HCT116 (cell line): ENCODE results near the gene TM9SF2. TPM values are rescaled to one million over a fixed set of nuclear protein-coding genes. Genes with fewer than 3 reads are reported as not detected.

Source experiments
- ATAC-seq: fragments of 200-7000 bp; cut with Tn5 transposase; 2 replicates; pipeline ENCODE4 v1.9.1; 2020; ENCODE audit warnings: mild to moderate bottlenecking, moderate library complexity
- BruUV-seq: library from RNA; stranded (reverse); fragments of 400-500 nt; replicated peaks from 2 replicates; lab custom pipeline; 2021; lab: Mats Ljungman, UMichigan
- CTCF ChIA-PET: fragments of 300-600 bp; sonication (Branson Sonifier 250); formaldehyde crosslinking; loops from one replicate; lab custom pipeline; 2021; ENCODE audit warnings: antibody characterized with exemption; lab: Charles Lee
- POLR2A ChIA-PET: fragments of 300-600, 350-600 bp; sonication (Branson Sonifier 250); formaldehyde crosslinking; loops from one replicate; lab custom pipeline; 2021; ENCODE audit warnings: antibody characterized with exemption; lab: Charles Lee
- RAD21 ChIA-PET, 2 experiments: fragments of 300-600 bp; sonication (Branson Sonifier 250); formaldehyde crosslinking; loops; one replicate each; lab custom pipeline; 2023; ENCODE audit warnings: low total read pairs in 2 of 2; ENCODE audit not compliant: uncharacterized antibody in 2 of 2, unreplicated experiment in 2 of 2, low non-redundant PET in 1 of 2; lab: Charles Lee
- DNase-seq: peaks from one replicate; pipeline ENCODE4 v3.0.0-alpha.2; 2010; ENCODE audit warnings: low read depth, low spot score
- H2AFZ ChIP-seq: fragments of 200-600 bp; shearing (Covaris generic), sonication (generic); 2 replicates; pipeline ENCODE4 v1.6.1; 2017; ENCODE audit warnings: low read depth, mixed run types, mixed read lengths, antibody characterized with exemption, low read length; ENCODE audit not compliant: poor library complexity, severe bottlenecking
- H3K27ac ChIP-seq: 2 replicates; pipeline ENCODE4 v1.5.1; 2012; ENCODE audit warnings: low read depth, low read length
- H3K27me3 ChIP-seq: fragments of 200-600 bp; sonication (generic); 2 replicates; pipeline ENCODE4 v1.6.1; 2016; ENCODE audit warnings: mixed run types, low read length, mixed read lengths; ENCODE audit not compliant: insufficient read depth
- H3K36me3 ChIP-seq, 2 experiments: fragments of 200-500 bp in 1 of 2; fragments of 200-600 bp in 1 of 2; sonication (Bioruptor generic) in 1 of 2; sonication (generic) in 1 of 2; 2 replicates each; pipeline versions ENCODE4 v1.5.1 to v1.6.1; 2014 to 2016; ENCODE audit warnings: low read length in 2 of 2, inconsistent platforms in 1 of 2, mixed read lengths in 1 of 2, mixed run types in 1 of 2; ENCODE audit not compliant: insufficient read depth in 2 of 2, control insufficient read depth in 1 of 2
- H3K4me1 ChIP-seq, 2 experiments: fragments of 200-600 bp in 1 of 2; sonication (generic) in 1 of 2; 2 replicates each; pipeline versions ENCODE4 v1.5.1 to v1.6.1; 2012 to 2017; ENCODE audit warnings: low read length in 2 of 2, inconsistent platforms in 1 of 2, mild to moderate bottlenecking in 1 of 2, mixed read lengths in 1 of 2, mixed run types in 1 of 2, moderate library complexity in 1 of 2; ENCODE audit not compliant: insufficient read depth in 2 of 2, control insufficient read depth in 1 of 2
- H3K4me2 ChIP-seq: fragments of 200-600 bp; sonication (generic); 2 replicates; pipeline ENCODE4 v1.6.1; 2017; ENCODE audit warnings: mixed run types, low read length, mixed read lengths
- H3K4me3 ChIP-seq, 2 experiments: fragments of 200-600 bp in 1 of 2; sonication (generic) in 1 of 2; replicated peaks in 1 of 2; 2 replicates each; pipeline ENCODE4 v1.5.1; 2011 to 2016; ENCODE audit warnings: low read length in 2 of 2, control low read depth in 1 of 2, low read depth in 1 of 2, mild to moderate bottlenecking in 1 of 2, mixed read lengths in 1 of 2, mixed run types in 1 of 2
- H3K79me2 ChIP-seq: fragments of 200-600 bp; sonication (generic); 2 replicates; pipeline ENCODE4 v1.6.1; 2017; ENCODE audit warnings: mild to moderate bottlenecking, mixed run types, low read length, moderate library complexity, mixed read lengths; ENCODE audit not compliant: insufficient read depth
- H3K9ac ChIP-seq: fragments of 200-600 bp; sonication (generic); 2 replicates; pipeline ENCODE4 v1.6.1; 2016; ENCODE audit warnings: low read length, mixed read lengths
- H3K9me2 ChIP-seq: fragments of 200-600 bp; sonication (generic), shearing (Covaris generic); 2 replicates; pipeline ENCODE4 v1.6.1; 2017; ENCODE audit warnings: mixed run types, mild to moderate bottlenecking, moderate library complexity; ENCODE audit not compliant: insufficient read depth
- H3K9me3 ChIP-seq, 2 experiments: fragments of 200-500 bp in 1 of 2; fragments of 200-600 bp in 1 of 2; sonication (Bioruptor generic) in 1 of 2; sonication (generic) in 1 of 2; 2 replicates each; pipeline ENCODE4 v1.6.1; 2014 to 2017; ENCODE audit warnings: low read length in 2 of 2, mixed read lengths in 2 of 2, inconsistent platforms in 1 of 2, low read depth in 1 of 2, mild to moderate bottlenecking in 1 of 2, mixed run types in 1 of 2, moderate library complexity in 1 of 2; ENCODE audit not compliant: control insufficient read depth in 1 of 2, insufficient read depth in 1 of 2
- H4K20me1 ChIP-seq: fragments of 200-600 bp; sonication (generic), shearing (Covaris generic); 2 replicates; pipeline ENCODE4 v1.6.1; 2017; ENCODE audit warnings: mixed run types, mild to moderate bottlenecking, moderate library complexity; ENCODE audit not compliant: insufficient read depth
- CEBPB ChIP-seq: IDR thresholded peaks from 2 replicates; pipeline ENCODE4 v1.6.1; 2012; ENCODE audit warnings: low read depth
- RAD21 ChIP-seq: IDR thresholded peaks from 2 replicates; pipeline ENCODE4 v1.6.1; 2012; ENCODE audit warnings: low read depth, mild to moderate bottlenecking
- TCF7L2 ChIP-seq: IDR thresholded peaks from 2 replicates; pipeline ENCODE4 v1.7.0; 2011; ENCODE audit warnings: borderline replicate concordance, inconsistent platforms; ENCODE audit not compliant: insufficient read depth, insufficient read length; ENCODE audit errors: extremely low read depth
- intact Hi-C: fragments of 100-400 bp; cut with micrococcal nuclease; formaldehyde crosslinking; loops from 2 replicates; pipeline ENCODE4 v1.10.0; 2022
- total RNA-seq: library from RNA; stranded (reverse); gene quantifications from one replicate; pipeline ENCODE4 v1.2.1, GENCODE V29; 2021; ENCODE audit not compliant: unreplicated experiment
- TF ChIP-seq, protein P1 (sequence below), 3 experiments: fragments of 200-600 bp in 1 of 3; sonication (generic) in 1 of 3; IDR thresholded peaks in 2 of 3; conservative IDR thresholded peaks in 1 of 3; 2 replicates each; pipeline ENCODE4 v1.5.1; 2012 to 2017; ENCODE audit warnings: low read depth in 2 of 3, low read length in 2 of 3, antibody characterized with exemption in 1 of 3, borderline replicate concordance in 1 of 3, control low read depth in 1 of 3, mild to moderate bottlenecking in 1 of 3, mixed read lengths in 1 of 3, mixed run types in 1 of 3, moderate library complexity in 1 of 3; ENCODE audit not compliant: insufficient read depth in 1 of 3
- TF ChIP-seq, protein P2 (sequence below): IDR thresholded peaks from 2 replicates; pipeline ENCODE4 v1.6.1; 2011; ENCODE audit warnings: mild to moderate bottlenecking, low read length, moderate library complexity; ENCODE audit not compliant: insufficient replicate concordance; ENCODE audit errors: extremely low read depth

The TM9SF2 gene
- total RNA-seq, 1 experiment from 2014 or later = 77.8 TPM

DNA sequence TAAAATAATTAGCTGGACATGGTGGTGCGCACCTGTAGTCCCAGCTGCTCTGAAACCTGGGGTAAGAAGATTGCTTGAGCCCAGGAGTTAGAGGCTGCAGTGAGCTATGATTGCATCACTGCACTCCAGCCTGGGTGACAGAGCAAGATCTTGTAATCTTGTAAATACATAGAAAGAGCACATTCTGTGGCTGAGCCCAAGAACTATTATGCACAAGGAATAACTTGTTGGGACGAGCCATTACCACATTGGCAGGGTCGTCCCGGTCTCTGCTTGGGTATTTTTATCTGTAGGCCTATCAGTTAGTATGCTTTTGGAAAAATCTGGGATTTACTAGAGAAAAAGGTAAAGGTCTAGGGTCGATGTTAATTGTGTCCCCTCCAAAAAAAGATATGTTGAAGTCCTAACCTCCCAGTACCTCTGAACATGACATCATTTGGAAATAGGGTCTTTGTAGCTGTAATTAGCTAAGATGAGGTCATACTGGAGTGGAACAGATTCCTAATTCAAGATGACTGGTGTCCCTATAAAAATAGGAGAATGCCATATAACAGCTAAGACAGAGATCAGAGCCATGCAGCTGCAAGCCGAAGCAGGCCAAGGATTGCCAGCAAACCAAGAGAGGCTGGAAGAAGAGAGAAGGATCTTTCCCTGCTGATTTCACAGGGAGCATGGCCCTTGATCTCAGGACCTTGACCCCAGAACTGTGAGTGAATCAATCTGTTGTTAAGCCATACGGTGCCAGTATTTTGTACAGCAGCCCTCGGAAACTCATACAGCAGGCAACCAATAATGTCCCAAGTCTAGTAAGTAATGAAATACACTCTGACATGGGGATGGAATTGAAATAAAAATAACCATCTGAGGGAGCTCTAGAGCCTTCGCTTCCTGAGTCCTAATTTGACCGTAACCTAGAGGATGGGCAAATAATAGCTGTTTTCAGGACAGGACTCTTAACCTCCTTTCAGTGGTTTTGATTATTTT, 77.0 kb downstream of the TM9SF2 start:
- no peaks in the 10 kb centered on the region for H3K4me1 ChIP-seq
- no peak for DNase-seq
- no peaks in the 10 kb centered on the region for H3K9me3 ChIP-seq
- TF ChIP-seq CEBPB (no peak), TCF7L2 (no peak), RAD21 (peak; percentile 51)
- TF ChIP-seq, protein P1, sequence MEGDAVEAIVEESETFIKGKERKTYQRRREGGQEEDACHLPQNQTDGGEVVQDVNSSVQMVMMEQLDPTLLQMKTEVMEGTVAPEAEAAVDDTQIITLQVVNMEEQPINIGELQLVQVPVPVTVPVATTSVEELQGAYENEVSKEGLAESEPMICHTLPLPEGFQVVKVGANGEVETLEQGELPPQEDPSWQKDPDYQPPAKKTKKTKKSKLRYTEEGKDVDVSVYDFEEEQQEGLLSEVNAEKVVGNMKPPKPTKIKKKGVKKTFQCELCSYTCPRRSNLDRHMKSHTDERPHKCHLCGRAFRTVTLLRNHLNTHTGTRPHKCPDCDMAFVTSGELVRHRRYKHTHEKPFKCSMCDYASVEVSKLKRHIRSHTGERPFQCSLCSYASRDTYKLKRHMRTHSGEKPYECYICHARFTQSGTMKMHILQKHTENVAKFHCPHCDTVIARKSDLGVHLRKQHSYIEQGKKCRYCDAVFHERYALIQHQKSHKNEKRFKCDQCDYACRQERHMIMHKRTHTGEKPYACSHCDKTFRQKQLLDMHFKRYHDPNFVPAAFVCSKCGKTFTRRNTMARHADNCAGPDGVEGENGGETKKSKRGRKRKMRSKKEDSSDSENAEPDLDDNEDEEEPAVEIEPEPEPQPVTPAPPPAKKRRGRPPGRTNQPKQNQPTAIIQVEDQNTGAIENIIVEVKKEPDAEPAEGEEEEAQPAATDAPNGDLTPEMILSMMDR (IDR thresholded peaks at IDR 0.05 in 2 of 3, conservative IDR thresholded peaks at IDR 0.05 in 1 of 3; ENCODE audit: borderline replicate concordance in 1 of 3, insufficient read depth in 1 of 3, low read depth in 2 of 3, low read length in 2 of 3) = peak in 2 of 3 experiments; percentile 17 to 35; a peak in 2 of 6 replicates
- TF ChIP-seq, protein P2, sequence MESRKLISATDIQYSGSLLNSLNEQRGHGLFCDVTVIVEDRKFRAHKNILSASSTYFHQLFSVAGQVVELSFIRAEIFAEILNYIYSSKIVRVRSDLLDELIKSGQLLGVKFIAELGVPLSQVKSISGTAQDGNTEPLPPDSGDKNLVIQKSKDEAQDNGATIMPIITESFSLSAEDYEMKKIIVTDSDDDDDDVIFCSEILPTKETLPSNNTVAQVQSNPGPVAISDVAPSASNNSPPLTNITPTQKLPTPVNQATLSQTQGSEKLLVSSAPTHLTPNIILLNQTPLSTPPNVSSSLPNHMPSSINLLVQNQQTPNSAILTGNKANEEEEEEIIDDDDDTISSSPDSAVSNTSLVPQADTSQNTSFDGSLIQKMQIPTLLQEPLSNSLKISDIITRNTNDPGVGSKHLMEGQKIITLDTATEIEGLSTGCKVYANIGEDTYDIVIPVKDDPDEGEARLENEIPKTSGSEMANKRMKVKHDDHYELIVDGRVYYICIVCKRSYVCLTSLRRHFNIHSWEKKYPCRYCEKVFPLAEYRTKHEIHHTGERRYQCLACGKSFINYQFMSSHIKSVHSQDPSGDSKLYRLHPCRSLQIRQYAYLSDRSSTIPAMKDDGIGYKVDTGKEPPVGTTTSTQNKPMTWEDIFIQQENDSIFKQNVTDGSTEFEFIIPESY = no peak
- H3K36me3 ChIP-seq = no peaks in the 10 kb centered on the region
- no peaks in the 10 kb centered on the region for H4K20me1 ChIP-seq
- CTCF ChIA-PET = interaction anchor here (0.7 to 1.2 kb wide), 3 partner anchors 32 to 167 kb away, joined by 3 read pairs; no protein-coding TSS in a partner anchor
- intact Hi-C loops = no loop called here
- POLR2A ChIA-PET = no interaction called here
- no TSS peak for BruUV-seq
- RAD21 ChIA-PET = no interaction called here
- H3K9me2 ChIP-seq = no peaks in the 10 kb centered on the region
- H3K9ac ChIP-seq = no peak overlapping the region
- H3K79me2 ChIP-seq = no peaks in the 10 kb centered on the region
- no peak overlapping the region for H3K4me3 ChIP-seq
- H3K27me3 ChIP-seq = no peaks in the 10 kb centered on the region
- no peak overlapping the region for H3K27ac ChIP-seq
- H3K4me2 ChIP-seq = no peak overlapping the region
- no peak overlapping the region for H2AFZ ChIP-seq
- ATAC-seq = peak; percentile 81
